Measurements from ENCODE around the gene DEDD. TPM values are rescaled to one million over a fixed set of nuclear protein-coding genes. Genes with fewer than 3 reads are reported as not detected.

DEDD gene
- total and polyA plus RNA-seq, 10 of the 15 experiments (the other 5 are each of a cell fraction or from before 2014, with no cell fraction given): 13.6 to 33.9 (median 30.3) TPM

GRCh38 chr1:161171191-161171590, 38.7 kb upstream of the DEDD start (continued):
- TF ChIP-seq, protein P1, sequence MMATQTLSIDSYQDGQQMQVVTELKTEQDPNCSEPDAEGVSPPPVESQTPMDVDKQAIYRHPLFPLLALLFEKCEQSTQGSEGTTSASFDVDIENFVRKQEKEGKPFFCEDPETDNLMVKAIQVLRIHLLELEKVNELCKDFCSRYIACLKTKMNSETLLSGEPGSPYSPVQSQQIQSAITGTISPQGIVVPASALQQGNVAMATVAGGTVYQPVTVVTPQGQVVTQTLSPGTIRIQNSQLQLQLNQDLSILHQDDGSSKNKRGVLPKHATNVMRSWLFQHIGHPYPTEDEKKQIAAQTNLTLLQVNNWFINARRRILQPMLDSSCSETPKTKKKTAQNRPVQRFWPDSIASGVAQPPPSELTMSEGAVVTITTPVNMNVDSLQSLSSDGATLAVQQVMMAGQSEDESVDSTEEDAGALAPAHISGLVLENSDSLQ (IDR thresholded peaks at IDR 0.05): no peak
- TF ChIP-seq ETV6 (conservative IDR thresholded peaks at IDR 0.05 in 1 of 2, IDR thresholded peaks at IDR 0.05 in 1 of 2; ENCODE audit: borderline replicate concordance in 1 of 2, low read depth in 1 of 2) (no peak), NFYB (IDR thresholded peaks at IDR 0.05; ENCODE audit: insufficient read depth, low read depth, low read length) (no peak), NFIC (IDR thresholded peaks at IDR 0.05; ENCODE audit: low read depth, low read length) (no peak)
- TF ChIP-seq, protein P2, sequence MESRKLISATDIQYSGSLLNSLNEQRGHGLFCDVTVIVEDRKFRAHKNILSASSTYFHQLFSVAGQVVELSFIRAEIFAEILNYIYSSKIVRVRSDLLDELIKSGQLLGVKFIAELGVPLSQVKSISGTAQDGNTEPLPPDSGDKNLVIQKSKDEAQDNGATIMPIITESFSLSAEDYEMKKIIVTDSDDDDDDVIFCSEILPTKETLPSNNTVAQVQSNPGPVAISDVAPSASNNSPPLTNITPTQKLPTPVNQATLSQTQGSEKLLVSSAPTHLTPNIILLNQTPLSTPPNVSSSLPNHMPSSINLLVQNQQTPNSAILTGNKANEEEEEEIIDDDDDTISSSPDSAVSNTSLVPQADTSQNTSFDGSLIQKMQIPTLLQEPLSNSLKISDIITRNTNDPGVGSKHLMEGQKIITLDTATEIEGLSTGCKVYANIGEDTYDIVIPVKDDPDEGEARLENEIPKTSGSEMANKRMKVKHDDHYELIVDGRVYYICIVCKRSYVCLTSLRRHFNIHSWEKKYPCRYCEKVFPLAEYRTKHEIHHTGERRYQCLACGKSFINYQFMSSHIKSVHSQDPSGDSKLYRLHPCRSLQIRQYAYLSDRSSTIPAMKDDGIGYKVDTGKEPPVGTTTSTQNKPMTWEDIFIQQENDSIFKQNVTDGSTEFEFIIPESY (IDR thresholded peaks at IDR 0.05): no peak

DNA sequence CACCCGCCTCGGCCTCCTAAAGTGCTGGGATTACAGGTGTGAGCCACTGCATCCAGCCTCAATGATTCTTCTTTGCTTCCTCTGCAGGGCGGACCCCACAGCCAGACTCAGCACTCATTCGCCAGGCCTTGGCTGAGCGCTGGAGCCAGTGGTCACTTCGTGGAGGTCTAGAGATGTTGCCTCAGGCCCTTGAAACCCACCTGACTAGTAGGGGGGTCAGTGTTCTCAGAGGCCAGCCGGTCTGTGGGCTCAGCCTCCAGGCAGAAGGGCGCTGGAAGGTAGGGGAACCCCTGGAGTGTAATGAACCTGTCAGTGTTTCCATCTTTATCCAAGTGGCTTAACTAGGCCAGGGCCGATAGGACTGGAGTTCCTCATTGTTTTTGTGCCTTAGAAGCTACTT, 36.4 kb upstream of the DEDD start:
- Histone ChIP-seq H3K27me3 (replicated peaks in 1 of 2; ENCODE audit: control insufficient read depth in 2 of 2, insufficient read depth in 2 of 2, low read length in 1 of 2) (no peaks in the 10 kb centered on the region), H4K20me1 (ENCODE audit: control insufficient read depth, insufficient read depth) (no peaks in the 10 kb centered on the region), H3K36me3 (ENCODE audit: control insufficient read depth in 2 of 2, insufficient read depth in 2 of 2, low read length in 1 of 2) (peaks cover 17 to 23% of the 10 kb centered on the region in 2 experiments), H3K4me1 (ENCODE audit: control insufficient read depth, insufficient read depth, low read length) (peaks cover 8% of the 10 kb centered on the region), H3K4me3 (no peak overlapping the region), H3K4me2 (ENCODE audit: control insufficient read depth, insufficient read depth) (no peak overlapping the region), H2AFZ (ENCODE audit: control insufficient read depth, low read depth, low read length) (no peak overlapping the region), H3K27ac (ENCODE audit: control insufficient read depth, insufficient read depth) (no peak overlapping the region), H3K79me2 (ENCODE audit: control insufficient read depth, insufficient read depth, low read length) (peaks cover 3% of the 10 kb centered on the region; the same call in 1 of the 2 replicates), H3K9me3 (replicated peaks; ENCODE audit: control insufficient read depth, insufficient read depth, low read length) (no peaks in the 10 kb centered on the region), H3K9ac (ENCODE audit: control insufficient read depth, insufficient read depth, low read length) (no peak overlapping the region)
- BruUV-seq (replicated peaks): no TSS peak
- in situ Hi-C loops (cut with MboI) (no loop called here), intact Hi-C loops (cut with micrococcal nuclease; ENCODE audit: unreplicated experiment) (no loop called here)
- POLR2A ChIA-PET: no interaction called here
- RAD21 ChIA-PET (ENCODE audit: unreplicated experiment): interaction anchor here (4.8 kb wide), 1 partner anchor 214 kb away, joined by 34 read pairs; no protein-coding TSS in a partner anchor
- ATAC-seq: no peak
- SMC1A ChIA-PET (ENCODE audit: uncharacterized antibody, unreplicated experiment): interaction anchor here (1.1 to 1.2 kb wide), 2 partner anchors 33 to 57 kb away, joined by 3 read pairs; partner anchors contain the start of genes NDUFS2 and TOMM40L
- 93% methylated on average over 9 of the region's 9 CpGs for WGBS (ENCODE audit: insufficient coverage, insufficient replicate concordance, low lambda C conversion rate, missing lambda C conversion rate)
- no peak for DNase-seq (ENCODE audit: low read depth, low spot score)
- CTCF ChIA-PET: interaction anchor here (1.2 to 2.5 kb wide), 2 partner anchors 10 to 213 kb away, joined by 4 to 9 read pairs; no protein-coding TSS in a partner anchor
- no peak for FAIRE-seq
- TF ChIP-seq, protein P3, sequence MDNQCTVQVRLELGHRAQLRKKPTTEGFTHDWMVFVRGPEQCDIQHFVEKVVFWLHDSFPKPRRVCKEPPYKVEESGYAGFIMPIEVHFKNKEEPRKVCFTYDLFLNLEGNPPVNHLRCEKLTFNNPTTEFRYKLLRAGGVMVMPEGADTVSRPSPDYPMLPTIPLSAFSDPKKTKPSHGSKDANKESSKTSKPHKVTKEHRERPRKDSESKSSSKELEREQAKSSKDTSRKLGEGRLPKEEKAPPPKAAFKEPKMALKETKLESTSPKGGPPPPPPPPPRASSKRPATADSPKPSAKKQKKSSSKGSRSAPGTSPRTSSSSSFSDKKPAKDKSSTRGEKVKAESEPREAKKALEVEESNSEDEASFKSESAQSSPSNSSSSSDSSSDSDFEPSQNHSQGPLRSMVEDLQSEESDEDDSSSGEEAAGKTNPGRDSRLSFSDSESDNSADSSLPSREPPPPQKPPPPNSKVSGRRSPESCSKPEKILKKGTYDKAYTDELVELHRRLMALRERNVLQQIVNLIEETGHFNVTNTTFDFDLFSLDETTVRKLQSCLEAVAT (IDR thresholded peaks at IDR 0.05): no peak
- TF ChIP-seq ZNF622 (IDR thresholded peaks at IDR 0.05) (no peak), LARP7 (IDR thresholded peaks at IDR 0.05) (no peak), ATF3 (IDR thresholded peaks at IDR 0.05; ENCODE audit: borderline replicate concordance, extremely low read depth, low read depth, low read length) (no peak)

Measured in GM12878 (cell line).